Activated CD4-positive, CD25-positive, alpha-beta regulatory T cell treated with anti-CD3 and anti-CD28 coated beads, Interleukin-2, amount 50 U/mL, for 72 hours (primary cell): ENCODE data around the gene ZDHHC14.

Experiments
- DNase-seq: peaks from one replicate; pipeline ENCODE4 v3.0.0; 2021

The ZDHHC14 gene

DNA sequence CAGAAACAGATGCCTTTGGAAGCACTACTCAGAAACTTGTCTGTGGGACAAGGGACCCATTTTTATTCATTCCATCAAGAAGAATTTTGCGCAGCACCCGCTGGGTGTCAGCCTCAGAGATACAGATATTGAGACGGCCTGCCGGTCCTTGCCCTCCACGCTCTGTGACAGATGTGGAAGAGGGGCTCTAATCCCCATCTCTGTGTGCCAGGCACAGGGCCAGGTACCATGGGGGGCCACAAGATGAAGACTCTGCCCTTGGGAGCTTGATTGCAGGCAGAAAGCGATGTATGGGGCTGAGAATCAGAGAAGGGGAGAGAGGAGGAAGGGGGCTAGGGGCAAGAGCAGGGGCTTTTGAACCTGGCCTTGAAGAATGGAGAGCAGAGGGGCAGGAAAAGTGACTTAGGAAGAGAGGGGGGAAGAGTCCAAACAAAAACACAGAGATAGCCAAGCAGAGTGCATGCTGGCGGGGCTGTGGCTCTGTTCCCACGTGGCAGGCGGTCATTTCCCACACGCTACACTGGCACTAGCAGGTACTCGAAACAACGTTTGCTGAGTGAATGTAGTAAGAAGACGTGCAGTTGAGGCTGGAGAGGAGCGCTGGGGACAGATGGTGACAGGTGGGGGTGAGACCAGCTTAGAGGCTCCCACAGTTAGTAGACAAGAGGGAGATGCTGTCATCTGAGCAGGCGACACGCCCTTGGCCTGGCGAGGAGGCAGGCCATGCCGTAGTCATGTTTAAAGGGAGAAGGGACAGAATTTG, 271.8 kb downstream of the ZDHHC14 start:
- no peak for DNase-seq

DNA sequence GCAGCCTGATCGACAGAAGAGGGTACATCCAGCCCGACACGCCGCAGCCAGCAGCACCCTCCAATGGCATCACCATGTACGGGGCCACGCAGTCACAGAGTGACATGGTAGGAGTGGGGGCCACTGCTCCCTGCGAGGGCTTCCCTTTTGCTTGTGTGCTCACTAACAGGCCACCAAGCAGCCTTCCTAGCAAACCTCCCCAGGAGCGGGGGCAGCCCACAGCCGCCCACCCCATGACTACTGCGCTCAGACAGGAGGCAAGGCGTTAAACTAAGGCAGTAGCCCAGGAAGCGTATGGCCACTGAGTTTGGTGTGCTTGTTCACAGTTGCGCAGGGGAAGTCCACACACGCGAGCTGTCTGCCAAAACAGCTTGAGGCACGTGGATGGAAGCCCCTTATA, 272.5 kb downstream of the ZDHHC14 start:
- no peak for DNase-seq

DNA sequence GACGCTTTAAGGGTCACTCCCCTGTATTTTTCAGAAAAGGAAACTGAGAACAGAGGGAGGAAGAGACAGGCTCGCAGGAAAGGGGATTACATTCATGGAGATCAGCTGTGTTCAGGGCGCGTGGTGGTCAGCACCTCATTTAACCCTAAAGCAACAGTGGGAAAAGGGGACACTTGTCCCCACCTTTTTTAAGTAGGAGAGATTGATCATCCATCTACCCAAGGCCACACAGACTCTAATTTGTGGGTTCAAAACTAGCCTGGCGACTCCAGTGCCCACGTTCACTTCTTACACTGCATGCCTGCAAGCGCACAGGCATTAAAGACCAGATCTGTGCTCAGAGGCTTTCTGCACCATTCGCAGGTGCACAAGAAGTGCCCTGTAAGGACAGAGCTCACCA, 274.1 kb downstream of the ZDHHC14 start:
- DNase-seq, result no peak

DNA sequence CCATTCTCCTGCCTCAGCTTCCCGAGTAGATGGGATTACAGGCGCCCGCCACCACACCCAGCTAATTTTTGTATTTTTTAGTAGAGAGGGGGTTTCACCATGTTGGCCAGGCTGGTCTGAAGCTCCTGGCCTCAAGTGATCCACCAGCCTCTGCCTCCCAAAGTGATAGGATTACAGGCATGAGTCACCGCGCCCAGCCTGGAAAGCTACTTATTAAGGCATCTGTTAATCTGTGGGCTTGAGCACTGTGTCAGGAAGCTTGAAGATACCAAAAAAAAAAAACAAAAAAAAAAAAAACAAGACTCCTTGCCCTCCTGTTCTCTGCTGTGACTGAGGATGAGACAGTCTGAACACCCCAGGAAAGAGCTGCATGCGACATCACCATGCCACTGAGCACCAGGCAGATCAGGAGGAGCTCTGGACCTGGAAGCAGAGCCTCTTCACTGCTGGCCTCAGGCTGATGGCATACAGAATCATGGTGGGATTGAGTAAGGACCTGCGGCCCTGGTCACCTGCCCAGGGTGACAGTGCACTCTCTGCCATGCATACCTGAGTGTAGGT, 275.5 kb downstream of the ZDHHC14 start:
- DNase-seq, result no peak

DNA sequence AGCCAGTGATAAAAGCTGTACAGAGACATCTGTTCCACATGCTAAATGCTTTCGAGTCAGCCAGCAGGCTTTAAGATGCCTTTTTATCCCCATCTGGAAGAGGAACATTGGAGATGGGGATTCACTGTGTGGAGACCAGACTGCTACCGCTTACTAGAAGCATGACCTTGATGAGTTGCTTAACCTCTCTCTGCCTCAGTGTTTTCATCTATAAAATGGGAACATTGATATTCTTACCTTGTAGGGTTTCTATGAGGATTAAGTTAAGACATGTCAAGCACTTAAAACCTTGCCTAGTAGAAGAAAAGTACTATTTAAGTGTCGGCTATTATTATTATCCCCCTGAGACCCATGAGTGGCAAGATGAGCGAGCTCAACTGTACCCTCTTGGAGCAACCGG, 276.8 kb downstream of the ZDHHC14 start:
- no peak for DNase-seq

DNA sequence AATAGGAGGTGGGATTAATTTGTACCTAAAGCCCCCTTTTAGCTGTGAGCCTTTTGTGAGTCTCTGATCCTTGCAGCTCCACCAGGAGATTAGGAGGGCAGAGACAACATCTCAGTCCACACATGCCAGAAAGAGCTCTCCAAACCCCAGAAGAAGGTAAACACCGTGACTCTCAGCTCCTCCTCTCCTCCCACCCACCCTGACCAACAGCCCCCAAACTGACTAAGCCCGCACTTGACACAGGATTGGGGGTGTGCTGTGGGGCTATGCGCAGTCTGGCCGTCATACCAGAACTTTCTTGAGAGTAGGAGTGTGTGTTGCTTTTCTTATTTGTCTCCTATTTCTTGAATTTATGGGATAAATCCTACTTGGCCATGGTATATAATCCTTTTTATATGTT, 277.3 kb downstream of the ZDHHC14 start:
- no peak for DNase-seq

DNA sequence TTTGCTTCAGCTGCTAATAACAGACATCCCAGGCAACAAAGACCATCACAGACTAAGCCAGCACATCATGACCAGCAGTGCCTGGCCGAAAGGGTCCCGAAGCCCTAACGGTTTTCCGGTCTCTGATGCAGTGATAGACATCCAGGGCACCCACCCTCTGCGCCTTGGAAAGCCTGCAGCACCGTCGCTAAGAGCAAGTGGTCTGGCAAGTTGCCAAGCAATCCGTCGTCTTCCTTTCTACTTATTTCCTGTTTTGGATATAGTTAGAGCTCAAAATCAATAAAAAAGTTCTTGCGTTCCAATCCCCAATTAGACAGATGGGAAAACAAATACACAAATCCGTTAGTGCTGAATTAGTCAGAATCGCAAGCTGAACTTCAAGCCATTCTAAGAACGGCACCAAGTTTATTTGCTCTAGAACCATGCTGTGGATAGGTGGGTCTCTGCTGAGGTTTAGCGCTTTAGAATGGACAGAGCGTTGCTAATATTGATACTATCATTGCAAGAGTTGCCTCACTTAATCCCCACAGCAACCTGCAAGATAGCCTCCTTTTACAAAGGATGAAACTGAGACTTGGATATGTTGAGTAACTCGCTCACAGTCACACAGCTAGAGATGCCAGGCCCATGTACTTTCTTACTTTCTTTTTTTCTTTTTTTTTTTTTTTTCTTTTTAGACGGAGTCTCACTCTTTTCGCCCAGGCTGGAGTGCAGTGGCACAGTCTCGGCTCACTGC, 278.7 kb downstream of the ZDHHC14 start:
- no peak for DNase-seq

DNA sequence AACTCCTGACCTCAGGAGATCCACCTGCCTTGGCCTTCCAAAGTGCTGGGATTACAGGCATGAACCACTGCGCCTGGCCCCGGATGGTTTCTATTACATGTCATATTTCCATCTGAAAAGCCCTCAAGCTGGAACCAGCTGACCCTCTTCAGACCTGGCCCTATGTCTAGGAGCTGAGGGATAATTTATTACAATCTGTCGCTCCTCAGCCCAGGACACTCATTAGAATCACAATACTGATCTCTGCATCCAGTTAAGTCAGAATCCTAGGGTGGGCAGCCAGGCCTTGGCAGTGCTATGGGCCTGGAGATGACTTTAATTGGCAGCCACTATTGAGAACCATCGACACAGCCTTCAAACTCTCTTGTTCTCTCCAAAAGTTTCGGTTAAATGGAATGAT, 279.4 kb downstream of the ZDHHC14 start:
- no peak for DNase-seq

DNA sequence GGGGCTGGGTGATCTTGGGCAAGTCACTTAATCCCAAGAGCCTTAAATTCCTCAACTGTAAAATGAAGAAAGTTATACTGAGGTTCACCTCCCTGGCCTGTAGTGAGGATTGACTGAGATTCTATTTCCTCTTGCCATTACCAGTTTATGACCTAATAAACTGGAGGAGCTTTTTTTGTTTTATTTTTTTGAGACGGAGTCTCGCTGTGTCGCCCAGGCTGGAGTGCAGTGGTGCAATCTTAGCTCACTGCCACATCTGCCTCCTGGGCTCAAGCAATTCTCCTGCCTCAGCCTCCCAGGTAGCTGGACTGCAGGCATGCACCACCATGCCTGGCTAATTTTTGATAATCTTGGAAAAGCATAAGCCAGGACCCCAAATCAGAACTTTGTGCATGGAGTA, 280.7 kb downstream of the ZDHHC14 start:
- no peak for DNase-seq

DNA sequence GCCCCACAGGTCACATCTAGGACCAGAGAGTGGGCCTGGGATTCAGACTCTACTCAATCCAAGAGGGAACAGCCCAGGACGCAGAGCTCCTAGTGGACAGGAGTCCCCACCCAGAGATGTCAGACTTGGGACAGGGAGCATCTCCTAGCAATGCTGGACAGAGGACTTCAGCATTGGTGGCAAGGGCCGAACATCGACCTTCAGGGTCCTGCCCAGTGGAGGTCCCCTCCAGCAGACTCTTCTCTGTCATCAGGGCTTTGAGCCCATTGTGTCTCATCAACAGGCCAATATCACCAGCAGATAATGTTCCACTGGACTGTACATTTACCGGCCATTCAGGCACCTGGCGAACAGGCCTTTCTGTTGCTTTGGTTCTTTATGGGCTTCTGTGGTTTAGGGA, 282.3 kb downstream of the ZDHHC14 start:
- DNase-seq, result no peak

DNA sequence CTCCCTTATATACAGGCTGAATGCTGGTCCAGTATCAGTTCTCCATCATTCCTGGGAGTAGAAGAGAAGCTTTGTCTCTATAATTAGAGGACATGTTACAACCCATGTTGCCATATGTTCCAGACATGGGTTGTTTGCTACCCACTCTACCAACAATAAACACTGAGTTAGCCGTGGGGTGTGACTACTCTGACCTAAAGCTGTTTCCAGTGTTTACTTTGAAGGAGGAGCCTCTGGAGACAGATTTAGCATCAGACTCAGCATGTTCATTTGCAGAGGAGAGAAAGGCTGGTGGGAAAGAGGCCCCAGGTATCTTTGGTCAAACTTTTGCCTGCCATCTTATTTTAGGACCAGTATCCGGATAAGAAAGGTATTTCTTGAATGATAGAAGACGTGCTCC, 284.2 kb downstream of the ZDHHC14 start:
- DNase-seq, result no peak

DNA sequence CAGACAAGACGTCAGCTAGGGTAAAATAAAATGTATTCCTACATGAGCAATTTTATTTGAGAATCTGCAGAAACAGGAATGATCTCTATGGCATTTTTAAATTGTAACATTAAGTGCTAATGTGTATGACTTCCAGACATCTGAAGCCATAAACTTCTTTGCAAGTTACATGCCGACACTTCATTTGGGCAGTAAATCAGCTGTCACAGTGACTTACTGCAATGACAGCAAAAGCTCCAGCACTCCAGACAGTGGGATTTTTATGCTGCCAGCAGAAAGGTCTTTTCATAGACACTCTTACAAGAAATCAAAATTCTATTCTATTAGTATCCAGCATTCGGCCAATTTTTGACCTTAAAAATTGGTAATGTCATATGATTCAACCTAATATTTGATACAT, 285.7 kb downstream of the ZDHHC14 start:
- DNase-seq, result no peak

DNA sequence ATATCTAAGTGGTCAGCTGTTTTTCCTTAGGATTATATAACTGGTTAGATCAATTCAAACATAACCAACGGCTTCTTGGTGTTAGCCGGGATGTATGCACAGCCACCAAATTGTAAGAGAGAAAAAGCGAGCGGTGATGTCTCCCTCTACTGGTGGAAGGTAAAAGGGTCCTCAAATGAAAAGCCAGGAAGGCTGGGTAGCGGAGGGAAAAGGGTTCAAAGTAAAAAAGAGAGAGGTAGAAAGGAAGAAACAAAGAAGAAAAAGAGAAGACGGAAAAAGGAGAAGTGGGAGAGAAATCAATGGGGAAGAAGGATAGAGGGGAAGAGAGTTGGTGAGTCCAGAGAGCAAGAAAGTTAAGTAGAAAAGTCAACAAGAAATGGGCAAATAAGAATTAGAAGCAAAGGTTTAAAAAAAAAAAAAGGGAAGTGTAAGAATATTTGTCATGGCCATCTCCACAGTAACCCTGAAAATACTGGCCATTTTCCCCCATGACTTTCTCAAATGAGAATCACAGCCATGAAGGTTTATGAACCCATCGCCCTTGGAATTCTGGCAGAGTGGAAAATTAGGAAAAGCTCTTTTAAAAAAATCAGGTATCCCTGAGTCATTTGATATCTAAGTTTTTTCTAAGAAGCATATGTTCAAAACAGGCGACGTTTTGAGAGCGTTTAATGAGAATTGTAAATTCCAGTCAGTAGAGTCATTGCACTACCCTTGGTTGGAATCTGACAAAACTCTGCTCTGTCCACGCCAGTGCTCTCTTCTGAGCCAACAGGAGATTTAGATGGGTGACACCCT, 286.4 kb downstream of the ZDHHC14 start:
- no peak for DNase-seq

DNA sequence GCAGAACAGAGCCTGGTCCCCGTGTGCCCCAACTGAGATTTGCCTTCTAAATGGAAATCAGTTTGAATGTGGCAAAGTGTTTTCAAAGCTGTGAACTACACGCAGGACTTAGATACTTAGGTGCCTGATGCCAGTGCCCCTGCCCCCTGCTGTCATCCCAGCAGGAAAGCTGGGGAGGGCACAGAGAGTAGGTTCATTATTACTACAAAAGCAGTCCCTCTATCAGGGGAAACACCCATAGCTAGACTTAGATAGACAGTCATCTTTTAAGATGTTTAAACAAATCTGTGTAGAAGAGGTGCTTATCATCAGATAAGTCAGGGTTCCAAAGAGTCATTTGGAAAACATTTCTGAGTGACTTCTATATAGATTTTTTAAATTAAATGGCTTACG, 287.0 kb downstream of the ZDHHC14 start:
- no peak for DNase-seq

DNA sequence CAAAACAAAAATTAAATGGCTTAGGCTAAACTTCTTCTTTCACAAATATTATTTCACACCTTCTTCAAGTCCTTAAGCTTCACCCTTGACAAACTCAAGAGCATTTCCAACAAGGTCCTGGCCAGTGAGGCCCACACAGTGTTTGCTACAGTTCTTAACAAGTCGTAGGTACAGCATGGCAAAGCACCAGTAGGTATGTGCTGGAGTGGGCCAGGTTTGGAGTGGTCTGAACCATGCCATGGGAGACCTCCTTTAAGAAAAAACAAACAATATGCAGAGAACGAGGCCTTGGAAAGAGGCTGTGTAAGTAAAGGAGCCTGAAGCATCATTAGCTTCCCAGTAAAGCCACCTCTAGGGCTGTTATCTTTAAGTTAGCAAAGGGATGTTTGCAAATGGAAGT, 287.7 kb downstream of the ZDHHC14 start:
- no peak for DNase-seq

DNA sequence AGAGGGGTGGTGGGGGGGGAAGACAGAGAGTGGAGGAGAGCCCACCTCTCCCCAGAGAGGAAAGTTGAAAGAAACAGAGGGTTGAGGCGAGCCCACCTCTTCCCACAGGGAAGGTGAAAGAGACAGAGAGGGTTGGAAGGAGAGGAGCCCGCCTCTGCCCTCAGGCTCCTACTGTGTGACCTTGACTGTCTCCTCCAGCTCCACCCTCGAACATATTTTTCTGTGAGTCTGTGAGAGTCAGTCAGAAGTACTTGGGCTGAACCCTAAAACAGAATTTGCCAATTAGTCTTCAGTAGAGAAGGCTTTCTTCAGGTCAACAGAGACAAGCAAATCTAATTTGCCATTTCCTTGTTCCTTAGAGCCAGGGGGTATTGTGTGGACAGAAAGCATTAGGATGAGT, 288.3 kb downstream of the ZDHHC14 start:
- DNase-seq, result no peak

DNA sequence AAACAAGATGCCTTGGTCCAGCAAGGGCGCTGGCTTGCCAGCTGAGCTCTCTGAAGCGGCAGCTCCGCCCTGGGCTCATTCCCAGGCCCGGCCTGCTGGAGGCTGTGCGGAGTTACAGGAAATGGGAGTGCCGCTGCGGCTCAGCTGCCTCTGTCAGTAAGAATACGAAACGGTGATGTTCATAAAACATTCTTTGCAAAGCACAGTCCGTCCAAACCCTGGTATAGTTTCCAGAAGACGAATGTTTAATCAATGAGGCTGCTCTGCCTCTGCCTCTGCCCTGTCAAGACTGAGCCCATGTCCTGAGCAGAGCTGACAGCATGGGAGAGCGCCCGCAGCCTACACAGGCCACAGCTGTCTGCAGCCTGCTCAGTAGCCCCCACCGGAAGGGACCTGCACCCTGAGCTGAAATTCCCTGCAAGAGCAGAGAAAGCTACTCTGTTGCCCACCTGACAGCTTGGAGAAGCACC, 288.8 kb downstream of the ZDHHC14 start:
- DNase-seq, result no peak

DNA sequence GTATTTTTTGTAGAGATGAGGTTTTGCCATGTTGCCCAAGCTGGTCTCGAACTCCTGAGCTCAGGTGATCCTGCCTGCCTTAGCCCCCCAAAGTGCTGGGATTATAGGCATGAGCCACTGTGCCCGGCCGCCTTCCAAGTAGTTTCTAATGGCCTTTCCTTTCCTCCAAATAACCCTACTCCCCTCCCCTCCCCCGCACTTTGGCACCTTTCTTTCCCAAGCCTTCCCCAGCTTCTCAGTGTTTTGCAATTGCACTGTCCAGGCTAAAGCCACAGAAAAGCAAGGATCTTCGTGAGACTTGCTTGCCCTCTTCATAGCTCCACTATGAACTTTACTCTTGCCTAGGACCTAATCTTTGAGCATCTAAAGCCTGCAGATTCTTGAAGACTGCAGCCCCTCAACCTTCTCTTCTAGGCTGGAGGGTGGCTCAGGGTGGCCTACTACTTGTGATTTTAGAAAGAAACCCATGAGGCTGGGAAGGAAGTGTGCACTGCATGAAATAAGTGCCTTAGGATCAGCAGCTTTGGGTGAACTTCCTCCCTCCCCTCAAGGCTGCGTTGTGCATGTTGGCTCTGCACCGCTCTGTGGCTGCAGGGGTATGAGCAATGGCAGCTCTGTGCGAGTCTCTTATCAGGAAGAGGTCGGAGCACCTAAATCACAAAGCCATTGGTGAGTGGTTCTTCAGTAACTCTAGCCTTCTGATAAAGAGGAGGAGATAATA, 289.6 kb downstream of the ZDHHC14 start:
- DNase-seq, result no peak

DNA sequence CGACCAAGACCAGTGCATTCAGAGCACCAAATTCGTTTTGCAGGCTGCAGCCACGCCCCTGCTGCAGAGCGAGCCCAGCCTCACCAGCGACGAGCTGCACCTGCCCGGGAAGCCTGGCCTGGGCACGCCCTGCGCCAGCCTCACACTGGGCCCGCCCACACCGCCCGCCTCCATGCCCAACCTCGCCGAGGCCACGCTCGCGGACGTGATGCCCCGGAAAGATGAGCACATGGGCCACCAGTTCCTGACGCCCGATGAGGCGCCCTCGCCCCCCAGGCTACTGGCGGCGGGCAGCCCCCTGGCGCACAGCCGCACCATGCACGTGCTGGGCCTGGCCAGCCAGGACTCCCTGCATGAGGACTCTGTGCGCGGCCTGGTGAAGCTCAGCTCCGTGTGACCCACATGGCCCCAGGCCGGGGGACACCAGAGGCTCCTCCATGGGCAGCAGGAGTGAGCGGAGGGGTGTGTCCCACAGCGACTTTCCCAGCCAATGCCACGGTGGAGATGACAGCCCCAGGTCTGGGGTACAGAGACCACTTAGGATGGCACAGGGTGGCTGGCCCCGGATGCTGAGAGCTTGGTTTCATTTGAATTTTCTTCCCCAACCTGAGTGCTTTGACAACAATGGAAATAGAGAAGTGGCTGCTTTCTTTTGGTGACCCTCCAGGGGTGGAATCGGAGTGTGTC, 291.9 kb downstream of the ZDHHC14 start:
- DNase-seq, result no peak

DNA sequence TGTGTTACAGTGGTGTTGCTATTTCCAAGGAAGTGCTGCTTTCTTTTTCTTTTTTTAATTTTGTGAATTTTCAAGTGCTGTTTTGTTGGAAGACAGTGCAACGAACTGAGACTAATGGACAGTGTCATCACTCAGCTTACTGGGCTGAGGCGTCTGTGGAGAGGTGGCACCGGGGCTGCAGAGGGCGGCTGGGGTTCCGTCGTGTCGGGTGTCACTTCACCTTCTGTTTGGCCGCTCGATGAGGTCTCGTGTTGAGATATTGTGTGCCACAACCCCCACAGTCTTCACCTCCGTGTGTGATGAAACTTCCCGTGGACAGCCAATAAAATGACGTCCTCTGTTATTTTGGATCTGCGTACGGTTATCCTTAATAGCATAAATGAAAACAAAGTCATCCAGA, 292.6 kb downstream of the ZDHHC14 start:
- DNase-seq, result no peak

DNA sequence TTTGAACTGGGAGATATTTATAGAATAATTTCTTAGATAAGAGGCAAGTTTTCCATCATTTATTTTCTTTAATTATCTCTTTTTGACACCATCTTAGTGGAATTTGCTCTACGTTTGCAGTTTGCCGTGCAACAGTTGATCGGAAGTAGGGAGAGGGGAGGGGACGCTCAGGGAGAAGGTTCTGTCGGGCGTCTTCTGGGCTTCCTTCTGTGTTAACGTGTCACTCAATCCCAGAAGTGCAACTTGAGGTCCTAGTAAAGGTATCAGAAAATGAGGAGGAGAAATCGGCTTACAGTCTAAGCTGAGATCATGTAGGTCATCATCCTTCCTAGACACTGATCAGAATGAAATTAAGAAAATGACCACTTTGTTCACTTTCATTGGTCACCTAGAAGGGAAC, 293.1 kb downstream of the ZDHHC14 start:
- DNase-seq, result no peak

DNA sequence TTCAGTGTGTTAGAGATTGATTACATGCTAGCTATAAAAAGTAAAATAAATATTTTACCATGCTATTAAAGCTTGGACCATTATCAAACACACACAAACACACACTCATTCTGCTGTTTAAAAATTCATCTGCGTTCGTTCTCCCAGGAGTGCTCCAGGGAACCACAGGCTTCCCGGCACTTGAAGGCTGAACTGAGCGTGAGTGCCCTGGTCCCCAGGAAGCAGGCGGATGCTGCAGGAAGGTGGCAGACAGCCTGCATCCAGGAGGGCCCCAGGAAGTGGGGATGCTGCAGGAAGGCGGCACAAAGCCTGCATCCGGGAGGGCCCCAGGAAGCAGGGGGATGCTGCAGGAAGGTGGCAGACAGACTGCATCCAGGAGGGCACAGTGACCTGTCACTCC, 294.8 kb downstream of the ZDHHC14 start:
- no peak for DNase-seq
